NB4 (cell line): ENCODE measurements around the gene HNF1B.

ENCODE experiments used
- MAX ChIP-seq: IDR thresholded peaks from 2 replicates; pipeline ENCODE4 v1.6.1; 2011; ENCODE audit warnings: low read depth, low read length
- POLR2A ChIP-seq: IDR thresholded peaks from 2 replicates; pipeline ENCODE4 v1.6.1; 2011; ENCODE audit warnings: mild to moderate bottlenecking; ENCODE audit not compliant: insufficient read length; ENCODE audit errors: extremely low read depth

GRCh38 chr17:37742762-37743611 lies 1.9 kb downstream of the HNF1B start:
- no peak for TF ChIP-seq POLR2A
- TF ChIP-seq MAX: no peak
